GM12874 (cell line): ENCODE measurements around the gene OPN4.

Source experiments
- CTCF ChIP-seq: IDR thresholded peaks from 2 replicates; pipeline ENCODE4 v1.5.1; 2011; ENCODE audit warnings: low read depth, mild to moderate bottlenecking, control low read depth, low read length, moderate library complexity; ENCODE audit not compliant: insufficient read depth

Gene OPN4

GRCh38 chr10:86708068-86708782 lies 53.9 kb downstream of the OPN4 start:
- no peak for TF ChIP-seq CTCF

GRCh38 chr10:86708783-86709380 lies 54.5 kb downstream of the OPN4 start:
- TF ChIP-seq CTCF, result no peak

GRCh38 chr10:86709396-86710185 lies 55.2 kb downstream of the OPN4 start:
- no peak for TF ChIP-seq CTCF

GRCh38 chr10:86710987-86711512 lies 56.7 kb downstream of the OPN4 start:
- TF ChIP-seq CTCF, result peak; percentile 94

GRCh38 chr10:86711513-86712316 lies 57.4 kb downstream of the OPN4 start:
- no peak for TF ChIP-seq CTCF

GRCh38 chr10:86712317-86712707 lies 58.0 kb downstream of the OPN4 start:
- TF ChIP-seq CTCF, result no peak
